ENCODE data around the gene EYS. TPM values are rescaled to one million over a fixed set of nuclear protein-coding genes. Genes with fewer than 3 reads are reported as not detected.

The EYS gene
- total and polyA plus RNA-seq, 2 of the 8 experiments (the other 6 are each of a cell fraction or from before 2014, with no cell fraction given), result 0.05 to 0.13 TPM

DNA sequence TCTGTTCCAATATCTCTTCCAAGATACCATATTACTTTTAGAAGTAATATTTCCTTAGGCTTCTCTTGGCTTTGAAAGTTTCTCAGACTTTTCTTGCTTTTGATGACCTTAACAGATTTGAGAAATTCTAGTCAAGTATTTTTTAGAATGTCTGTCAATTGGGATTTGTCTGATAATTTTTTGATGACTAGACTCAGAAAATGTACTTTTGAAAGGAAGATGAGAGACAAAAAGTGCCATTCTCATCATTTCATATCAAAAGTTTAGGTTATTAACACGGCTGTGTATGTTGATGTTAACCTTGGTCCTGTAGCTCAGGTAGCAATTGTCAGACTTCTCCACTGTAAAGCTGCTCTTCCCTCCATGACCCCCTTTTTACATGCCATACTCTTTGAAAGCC is 651.5 kb downstream of the EYS start:
- Histone ChIP-seq H4K5ac (ENCODE audit: insufficient read length, low read depth, low read length) (no peak overlapping the region), H3K9ac (replicated peaks in 1 of 4; ENCODE audit: extremely low read depth in 1 of 4, low read depth in 3 of 4, low read length in 3 of 4) (no peak overlapping the region), H3K4me1 (replicated peaks in 1 of 4; ENCODE audit: control insufficient read depth in 3 of 4, insufficient read depth in 4 of 4, low read length in 3 of 4) (no peaks in the 10 kb centered on the region), H4K91ac (replicated peaks; ENCODE audit: insufficient read length, low read length) (no peak overlapping the region), H2BK120ac (replicated peaks; ENCODE audit: low read depth, low read length) (no peak overlapping the region), H3K79me2 (ENCODE audit: control insufficient read depth in 1 of 2, insufficient read depth in 2 of 2, low read length in 2 of 2) (no peaks in the 10 kb centered on the region), H2BK15ac (ENCODE audit: low read length) (no peak overlapping the region), H3K18ac (ENCODE audit: extremely low read depth, low read length) (no peak overlapping the region), H3K14ac (ENCODE audit: insufficient read length) (no peak overlapping the region), H2AK5ac (ENCODE audit: low read depth, low read length) (no peak overlapping the region), H2BK20ac (ENCODE audit: low read length) (no peak overlapping the region), H3K23ac (ENCODE audit: insufficient read length) (no peak overlapping the region), H3K4me3 (ENCODE audit: extremely low read depth in 1 of 4, insufficient read depth in 2 of 4, low read depth in 3 of 4, low read length in 4 of 4) (no peak overlapping the region), H3K27me3 (replicated peaks in 1 of 4; ENCODE audit: control insufficient read depth in 3 of 4, extremely low read depth in 1 of 4, insufficient read depth in 3 of 4, low read length in 3 of 4) (no peaks in the 10 kb centered on the region), H2AFZ (ENCODE audit: low read length) (no peak overlapping the region), H4K8ac (ENCODE audit: extremely low read depth, insufficient read depth, low read length) (no peak overlapping the region), H2BK12ac (ENCODE audit: low read depth, low read length) (no peak overlapping the region), H3K4me2 (ENCODE audit: insufficient read depth in 1 of 2, low read depth in 2 of 2, low read length in 2 of 2) (no peak overlapping the region), H3K79me1 (ENCODE audit: low read depth, low read length) (no peaks in the 10 kb centered on the region), H3K56ac (replicated peaks; ENCODE audit: insufficient read length, low read depth, low read length) (no peak overlapping the region), H3K36me3 (ENCODE audit: control insufficient read depth in 2 of 4, insufficient read depth in 4 of 4, low read length in 3 of 4) (no peaks in the 10 kb centered on the region), H3K27ac (ENCODE audit: low read depth, low read length) (no peak overlapping the region), H3K9me3 (ENCODE audit: insufficient read depth in 2 of 2, low read depth in 1 of 2, low read length in 1 of 2) (no peaks in the 10 kb centered on the region), H3K23me2 (ENCODE audit: low read depth, low read length) (no peaks in the 10 kb centered on the region), H3K4ac (replicated peaks; ENCODE audit: insufficient read length, low read depth, low read length) (no peak overlapping the region), H4K20me1 (replicated peaks in 1 of 2; ENCODE audit: control insufficient read depth in 1 of 2, insufficient read depth in 2 of 2, low read length in 2 of 2) (no peaks in the 10 kb centered on the region), H2BK5ac (ENCODE audit: low read depth, low read length) (no peak overlapping the region)
- CTCF ChIA-PET (ENCODE audit: partially characterized antibody), result no interaction called here
- TF ChIP-seq SUZ12 (IDR thresholded peaks at IDR 0.05; ENCODE audit: low read length) (no peak), RAD21 (IDR thresholded peaks at IDR 0.05 in 1 of 2, conservative IDR thresholded peaks at IDR 0.05 in 1 of 2; ENCODE audit: low read depth in 2 of 2, low read length in 2 of 2) (no peak), SAP30 (IDR thresholded peaks at IDR 0.05; ENCODE audit: insufficient read depth, insufficient replicate concordance, low read length) (no peak), MAFK (IDR thresholded peaks at IDR 0.05; ENCODE audit: low read depth, low read length) (no peak), KDM5A (IDR thresholded peaks at IDR 0.05; ENCODE audit: low read length) (no peak), CHD2 (IDR thresholded peaks at IDR 0.05; ENCODE audit: low read length) (no peak), GTF2F1 (IDR thresholded peaks at IDR 0.05; ENCODE audit: borderline replicate concordance, low read depth, low read length) (no peak), BRCA1 (IDR thresholded peaks at IDR 0.05; ENCODE audit: low read depth, low read length) (no peak)
- FAIRE-seq (no peak), DNase-seq (ENCODE audit: low read depth in 1 of 2, low spot score in 2 of 2) (no peak)
- WGBS, 2 experiments (ENCODE audit: extremely low coverage in 1 of 2, insufficient coverage in 1 of 2, insufficient read length in 1 of 2, insufficient replicate concordance in 2 of 2, low coverage in 1 of 2, low lambda C conversion rate in 2 of 2, missing lambda C conversion rate in 1 of 2), result 75% methylated on average over 1 of the region's 1 CpG; no CpG with 5 or more reads in 1 of the 2 experiments
- POLR2A ChIA-PET (ENCODE audit: partially characterized antibody), result no interaction called here

Measured in H1 (cell line).